Activated CD8-positive, alpha-beta memory T cell treated with anti-CD3 and anti-CD28 coated beads, Interleukin-2, amount 50 U/mL, for 48 hours (primary cell): ENCODE results near the gene ANKRD49.
A peak's percentile ranks its signal among the peaks of the same experiment; 100 is the strongest.
"Not testable (repeated sequence)": the region's sequence is repeated elsewhere in the genome, so short reads cannot be mapped to it uniquely, and the experiment has no call there.

Experiments
- DNase-seq: peaks from one replicate; pipeline ENCODE4 v3.0.0-alpha.2; 2020

Gene ANKRD49, protein sequence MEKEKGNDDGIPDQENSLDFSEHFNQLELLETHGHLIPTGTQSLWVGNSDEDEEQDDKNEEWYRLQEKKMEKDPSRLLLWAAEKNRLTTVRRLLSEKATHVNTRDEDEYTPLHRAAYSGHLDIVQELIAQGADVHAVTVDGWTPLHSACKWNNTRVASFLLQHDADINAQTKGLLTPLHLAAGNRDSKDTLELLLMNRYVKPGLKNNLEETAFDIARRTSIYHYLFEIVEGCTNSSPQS

DNA sequence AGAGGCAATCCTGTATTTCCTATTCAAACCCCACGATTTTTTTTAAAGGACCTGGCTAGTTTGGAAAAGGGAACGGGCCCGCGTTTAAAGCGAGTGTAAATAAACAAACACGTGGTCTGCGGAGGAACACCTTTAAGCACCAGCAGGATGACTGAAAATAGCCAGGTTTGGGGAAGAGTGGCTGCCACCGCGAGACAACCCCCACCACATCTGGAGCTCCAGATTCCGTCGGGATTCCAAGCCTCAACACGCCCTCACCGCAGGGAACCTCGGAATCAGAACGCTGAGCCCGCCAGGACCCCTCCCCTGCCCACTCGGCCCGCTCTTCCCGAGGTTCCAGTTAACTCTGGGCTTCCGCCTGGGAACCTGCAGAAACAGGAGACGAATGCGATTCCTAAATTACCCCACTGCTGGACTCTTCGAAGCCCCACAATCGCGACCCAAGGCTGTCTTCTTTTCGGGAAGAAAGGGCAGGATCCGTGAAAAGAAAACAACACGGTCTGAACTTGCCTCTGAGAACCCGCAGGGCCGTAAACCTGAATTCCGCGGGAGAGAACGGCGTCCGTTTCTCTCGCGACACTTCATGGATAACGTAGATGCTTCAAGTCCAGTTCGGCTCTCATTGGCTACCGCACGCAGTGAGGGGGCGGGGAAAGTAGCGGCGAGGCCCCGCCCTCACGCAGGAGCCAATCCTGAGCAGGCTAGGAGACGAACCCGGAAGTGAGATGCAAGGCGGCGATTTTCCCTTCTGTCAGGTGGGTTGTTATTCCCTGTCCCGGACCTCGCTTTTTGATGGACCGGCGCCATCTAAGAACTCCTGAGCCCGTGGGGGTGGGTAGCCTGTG, at the start of gene ANKRD49, which contains the start of gene MRE11:
ANKRD49 (plus strand) TSS at position 704 of the 845 bp plus-strand sequence. CDS start 2,710 bp downstream, outside the sequence.
MRE11 (minus strand) TSS at position 564 of the 845 bp plus-strand sequence. CDS start 1,043 bp downstream, outside the sequence.
- peak; percentile 94 for DNase-seq

DNA sequence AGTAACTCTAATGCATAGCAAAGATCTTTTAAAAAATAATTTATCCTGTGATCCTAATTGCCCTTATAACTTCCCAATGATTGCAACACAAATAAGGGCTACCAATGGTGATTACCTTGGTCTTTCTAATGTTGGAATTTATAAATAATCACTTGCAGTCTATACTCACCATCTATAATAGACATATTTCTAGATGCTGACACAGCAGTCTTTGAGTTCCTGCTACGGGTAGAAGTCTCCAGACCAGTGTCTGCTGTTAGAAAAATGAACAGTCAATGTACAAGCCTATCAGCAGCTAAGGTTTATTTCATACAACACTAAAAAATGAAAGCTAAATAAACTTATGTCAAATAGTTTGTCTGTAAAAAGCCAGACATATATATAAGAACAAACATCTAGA, 48.1 kb upstream of the ANKRD49 start:
- DNase-seq: no peak

DNA sequence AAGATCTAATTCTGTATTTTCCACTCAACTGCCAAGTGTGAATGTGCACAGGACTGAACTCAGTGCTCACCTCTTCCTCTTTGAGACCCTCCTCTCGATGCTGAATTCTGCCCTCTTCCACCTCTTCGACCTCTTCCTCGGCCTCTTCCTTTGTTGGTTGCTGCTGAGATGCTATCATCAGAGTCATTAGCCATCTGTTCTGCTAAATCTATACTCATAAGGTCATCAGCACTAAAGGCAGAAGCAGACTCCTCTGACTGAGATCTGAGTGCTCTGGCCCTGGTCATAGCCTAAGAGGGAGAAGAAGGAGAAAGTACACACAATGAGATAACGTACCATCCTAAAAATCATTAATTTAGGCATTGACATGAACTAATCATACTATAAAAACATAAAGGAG, 46.6 kb upstream of the ANKRD49 start:
- DNase-seq: no peak

DNA sequence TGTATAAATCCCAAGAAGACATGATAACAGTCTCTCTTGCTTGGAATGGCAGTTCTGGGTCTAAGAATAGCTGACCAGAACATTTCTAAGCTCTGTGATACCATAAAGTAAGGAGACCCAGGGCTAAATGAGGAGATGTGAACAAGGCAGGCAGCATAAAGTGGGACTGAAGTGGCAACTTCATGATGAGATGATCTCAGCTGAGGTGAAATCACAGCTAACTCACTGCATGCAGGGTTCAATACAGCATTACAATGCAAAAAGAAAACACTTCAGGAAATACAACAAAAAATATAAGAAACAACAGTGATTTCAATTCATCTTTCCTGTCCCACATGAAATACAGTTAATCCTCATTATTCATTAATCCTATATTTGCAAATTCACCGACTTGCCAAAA, 44.8 kb upstream of the ANKRD49 start:
- DNase-seq: no peak

DNA sequence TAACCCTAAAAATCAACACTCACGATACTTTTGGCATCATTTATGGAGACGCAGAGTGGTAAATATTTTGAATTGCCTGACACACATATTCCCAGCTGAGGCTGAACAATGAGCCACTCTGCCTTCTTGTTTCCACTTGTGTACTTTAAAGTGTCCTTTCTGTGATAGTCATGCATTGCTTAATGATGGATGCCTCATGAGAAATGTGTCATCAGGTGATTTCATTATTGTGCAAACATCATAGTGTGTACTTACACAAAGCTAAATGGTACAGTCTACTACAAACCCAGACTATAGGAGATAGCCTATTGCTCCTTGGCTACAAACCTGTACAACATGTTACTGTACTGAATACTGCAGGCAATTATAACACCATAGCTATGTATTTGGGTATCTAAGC, 44.3 kb upstream of the ANKRD49 start:
- no peak for DNase-seq

DNA sequence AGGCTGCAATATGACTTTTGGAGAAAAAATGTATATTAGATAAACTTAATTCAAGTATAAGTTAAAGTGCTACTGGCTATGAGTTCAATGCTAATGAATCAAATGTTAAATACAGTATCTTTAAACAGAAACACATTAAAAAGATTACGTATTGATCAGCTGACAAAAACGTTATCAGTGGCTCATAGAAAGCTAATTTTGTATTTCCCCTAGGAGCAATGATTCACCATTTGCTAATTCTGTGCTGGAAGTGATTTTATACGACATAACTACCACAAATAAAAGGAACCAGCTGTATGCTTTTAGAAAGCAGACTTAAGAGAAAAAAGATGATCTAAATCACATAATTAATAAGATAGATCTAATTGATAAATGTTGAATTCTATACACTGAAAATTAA, 43.7 kb upstream of the ANKRD49 start:
- DNase-seq: no peak

DNA sequence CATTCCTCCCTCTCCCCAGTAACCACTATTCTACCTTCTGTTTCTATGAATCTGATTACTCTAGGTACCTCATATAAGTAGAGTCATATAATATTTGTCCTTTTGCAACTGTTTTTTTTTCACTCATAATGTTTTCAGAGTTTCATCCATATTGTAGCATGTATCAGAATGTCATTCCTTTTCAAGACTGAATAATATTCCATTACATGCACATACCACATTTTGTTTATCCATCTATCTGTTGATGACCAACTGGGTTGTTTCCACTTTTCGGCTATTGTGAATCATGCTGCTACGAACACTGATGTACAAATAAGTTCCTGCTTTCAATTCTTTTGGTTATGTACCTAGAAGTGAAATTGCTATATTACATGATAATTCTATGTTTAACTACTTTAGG, 40.8 kb upstream of the ANKRD49 start:
- DNase-seq: no peak

DNA sequence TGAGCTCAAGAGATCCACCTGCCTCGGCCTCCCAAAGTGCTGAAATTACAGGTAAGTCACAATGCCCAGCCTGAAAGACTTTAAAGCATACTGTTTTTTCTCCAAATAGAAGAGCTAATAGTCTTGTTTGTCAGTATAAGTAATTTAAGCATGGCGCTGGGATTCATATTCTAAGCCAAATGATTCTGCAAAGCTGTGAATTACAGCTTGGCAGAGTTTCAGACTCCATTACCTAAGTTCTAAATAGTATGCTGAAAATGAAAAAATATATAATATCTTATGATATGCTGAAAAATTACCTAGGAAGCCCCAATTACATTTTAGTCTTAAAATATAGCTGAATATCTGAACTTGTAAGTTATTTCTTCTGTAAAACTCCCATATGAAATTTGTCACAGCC, 39.5 kb upstream of the ANKRD49 start:
- no peak for DNase-seq

DNA sequence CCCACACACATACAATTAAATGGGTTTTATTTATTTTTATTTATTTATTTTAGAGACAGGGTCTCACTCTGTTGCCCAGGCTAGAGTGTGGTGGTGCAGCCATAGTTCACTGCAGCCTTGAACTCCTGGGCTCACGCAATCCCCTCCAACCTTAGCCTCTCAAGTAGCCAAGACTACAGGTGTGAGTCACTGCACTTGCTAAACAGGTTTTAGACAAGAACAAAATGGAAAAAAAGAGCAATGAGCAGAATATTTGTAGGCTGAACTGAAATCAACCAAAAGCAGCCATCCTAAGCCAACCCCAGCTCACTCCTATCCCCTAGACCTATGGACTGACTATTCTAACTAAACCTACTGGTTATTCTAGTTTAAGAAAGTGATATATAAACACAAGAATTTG, 37.9 kb upstream of the ANKRD49 start:
- DNase-seq: no peak

DNA sequence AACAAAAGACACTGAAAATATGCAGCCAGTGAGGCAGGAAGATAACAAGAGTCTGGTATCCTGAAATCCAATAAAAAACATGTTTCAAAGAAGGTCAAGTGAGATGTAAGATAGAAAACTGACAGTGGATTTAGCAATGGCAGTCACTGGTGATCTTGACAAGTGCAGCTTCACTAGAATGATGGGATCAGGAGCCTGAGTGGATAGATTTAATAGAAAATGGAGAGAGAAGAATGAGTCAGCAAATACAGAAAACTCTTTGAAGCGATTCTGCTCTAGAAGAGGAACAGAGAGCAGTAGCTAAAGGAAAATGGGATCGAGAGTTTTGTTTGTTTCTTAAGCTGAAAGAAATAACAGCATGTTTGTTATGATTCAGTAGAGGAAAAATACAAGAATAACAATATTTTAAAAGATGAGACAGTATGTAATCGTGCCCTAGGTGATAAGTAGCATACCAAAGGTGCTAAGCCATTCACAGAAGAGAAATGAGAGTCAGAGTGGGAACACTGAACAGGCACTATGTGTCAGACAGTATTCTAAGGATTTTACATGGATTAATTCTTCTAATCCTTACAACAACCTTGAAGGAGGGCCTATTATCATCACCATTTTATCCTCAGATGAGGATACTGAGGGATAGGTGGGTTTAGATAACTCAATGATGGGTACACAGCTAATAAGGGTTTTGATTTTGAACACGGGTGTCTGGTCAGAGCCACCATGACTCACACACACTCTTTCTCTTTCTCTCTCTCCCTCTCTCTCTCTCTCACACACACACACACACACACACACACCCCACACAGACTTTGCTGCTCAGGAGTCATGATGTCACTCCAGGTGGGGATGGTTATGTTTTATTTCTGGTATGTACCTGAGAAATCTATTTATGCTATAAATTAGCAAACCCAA, 36.4 kb upstream of the ANKRD49 start:
- no peak for DNase-seq

DNA sequence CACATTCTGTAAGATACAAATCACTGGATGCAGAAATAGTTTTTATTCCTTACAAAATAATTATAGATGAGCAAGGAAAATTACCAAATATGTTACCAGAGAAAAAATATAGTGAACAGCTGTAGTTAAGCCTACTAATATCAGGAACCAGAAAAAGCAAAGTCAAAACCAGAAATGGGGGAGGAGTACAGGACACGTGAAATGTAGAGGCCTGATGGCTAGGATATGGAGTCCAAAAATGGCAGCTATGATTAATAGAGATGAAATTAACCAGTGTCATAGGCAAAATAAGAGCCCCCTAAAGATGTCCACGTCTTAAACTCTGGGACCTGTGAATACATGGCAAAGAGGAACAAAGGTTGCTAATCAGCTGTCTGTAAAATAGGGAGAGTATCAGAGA, 34.2 kb upstream of the ANKRD49 start:
- no peak for DNase-seq

DNA sequence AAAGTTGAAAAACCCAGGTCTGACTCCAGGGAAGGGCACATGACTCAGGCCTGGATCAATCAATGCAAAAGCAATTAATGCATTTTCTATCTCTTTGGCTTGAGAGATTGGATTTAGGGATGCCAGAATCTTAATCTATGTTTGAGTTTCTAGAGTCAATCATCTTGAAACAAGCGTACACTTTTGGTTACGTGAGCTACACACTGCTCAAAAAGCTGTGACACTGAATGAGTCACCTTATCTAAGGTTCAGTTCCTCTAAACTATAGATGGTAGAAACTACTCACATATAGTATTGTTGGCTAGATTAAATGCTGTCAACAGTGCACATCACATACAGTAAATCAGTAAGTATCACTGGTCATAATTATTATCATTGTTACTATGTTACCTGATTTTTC, 24.4 kb upstream of the ANKRD49 start:
- DNase-seq: no peak

DNA sequence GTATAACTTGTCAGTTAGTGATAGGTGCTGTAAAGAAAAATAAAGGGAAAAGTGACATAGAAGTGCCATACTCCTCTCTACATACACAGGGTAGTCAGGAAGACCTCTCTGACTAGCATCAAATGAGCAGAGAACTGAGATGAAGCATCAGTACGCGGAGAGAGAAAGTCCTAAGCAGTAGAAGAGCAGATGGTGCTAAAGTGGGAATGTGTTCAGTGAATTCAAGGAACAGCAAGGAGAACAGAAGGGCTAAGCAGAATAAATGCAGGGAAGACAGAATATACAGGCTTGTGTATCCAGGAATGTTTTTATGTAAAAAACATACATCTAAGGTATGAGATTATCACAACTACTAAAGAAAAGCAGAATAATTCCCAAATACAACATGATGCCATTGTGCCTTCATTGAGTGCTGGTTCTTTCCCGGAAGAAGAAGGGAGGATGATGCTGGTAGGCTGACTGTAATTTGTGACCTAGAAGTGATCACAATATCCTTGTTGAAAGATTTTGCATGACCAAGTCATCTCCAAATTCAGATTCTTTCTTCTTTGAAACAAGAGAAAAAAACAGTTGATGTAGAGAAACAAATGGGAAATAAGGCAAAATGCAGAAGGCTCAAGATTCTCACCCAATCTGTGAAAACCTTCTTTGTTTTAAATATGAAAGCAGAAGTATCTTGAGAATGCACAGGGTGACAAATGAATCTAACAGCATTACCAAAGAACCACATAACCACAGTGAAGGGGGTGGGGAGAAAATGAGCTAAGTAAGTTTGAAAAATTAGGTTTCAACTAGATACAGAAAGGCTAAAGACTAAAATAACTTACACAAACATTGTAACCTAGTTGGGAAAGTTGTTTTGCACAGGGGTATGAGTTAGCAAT, 20.6 kb upstream of the ANKRD49 start:
- DNase-seq: no peak

DNA sequence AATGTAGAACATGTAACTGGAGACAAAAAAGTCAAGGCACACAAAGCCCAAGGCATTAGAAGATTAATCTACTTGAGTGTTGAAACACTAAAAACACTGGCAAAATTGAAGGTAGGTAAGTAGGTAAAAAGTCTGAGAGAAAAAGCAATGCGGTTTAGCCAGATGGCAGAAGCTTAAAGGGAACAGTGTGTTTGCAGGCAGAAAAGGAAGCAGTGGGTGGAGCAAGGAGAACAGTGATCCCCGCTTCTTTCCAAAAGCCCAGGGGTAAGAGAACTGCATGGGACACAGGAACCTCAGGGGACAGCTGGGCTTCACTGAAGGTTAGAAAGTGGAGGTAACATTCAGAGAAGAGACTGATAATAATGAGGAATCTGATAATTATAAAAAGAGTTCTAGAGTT, 16.2 kb upstream of the ANKRD49 start:
- no peak for DNase-seq

DNA sequence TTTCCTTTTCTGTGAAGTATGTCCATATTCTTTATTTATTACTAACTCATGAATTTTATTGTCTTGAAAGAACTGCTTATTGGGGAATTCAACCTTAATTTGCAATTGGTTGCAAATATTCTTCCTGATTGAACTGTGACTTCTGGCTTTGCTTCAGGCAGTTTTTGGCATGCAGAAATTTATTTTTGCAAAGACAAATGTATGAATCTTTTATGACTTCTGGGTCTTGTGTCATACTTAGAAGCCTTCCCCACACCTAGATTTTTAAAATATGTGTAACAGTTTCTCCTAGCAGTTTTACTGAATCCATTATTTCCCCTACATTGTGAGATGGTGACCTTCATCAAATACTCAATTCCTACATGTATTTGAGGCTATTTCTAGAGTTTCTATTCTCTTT, 12.4 kb upstream of the ANKRD49 start:
- no peak for DNase-seq

DNA sequence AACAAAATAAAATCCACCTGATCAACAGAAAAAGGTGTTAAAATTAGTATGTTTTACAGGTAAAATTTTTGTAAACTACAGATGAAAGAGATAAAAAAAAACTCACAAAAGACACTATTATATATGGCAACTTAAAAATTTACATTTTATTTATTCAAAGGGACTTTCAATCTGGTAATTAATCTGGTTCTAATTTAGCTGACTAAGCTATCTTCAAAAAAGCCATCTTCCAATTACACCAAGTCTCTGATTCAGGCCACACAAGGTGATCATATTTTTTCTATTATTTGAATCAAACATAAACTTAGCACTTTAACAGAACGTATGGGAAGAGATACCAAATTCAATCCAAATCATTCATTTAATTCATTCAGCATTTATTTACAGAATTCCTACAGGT, 7.7 kb upstream of the ANKRD49 start:
- no peak for DNase-seq

DNA sequence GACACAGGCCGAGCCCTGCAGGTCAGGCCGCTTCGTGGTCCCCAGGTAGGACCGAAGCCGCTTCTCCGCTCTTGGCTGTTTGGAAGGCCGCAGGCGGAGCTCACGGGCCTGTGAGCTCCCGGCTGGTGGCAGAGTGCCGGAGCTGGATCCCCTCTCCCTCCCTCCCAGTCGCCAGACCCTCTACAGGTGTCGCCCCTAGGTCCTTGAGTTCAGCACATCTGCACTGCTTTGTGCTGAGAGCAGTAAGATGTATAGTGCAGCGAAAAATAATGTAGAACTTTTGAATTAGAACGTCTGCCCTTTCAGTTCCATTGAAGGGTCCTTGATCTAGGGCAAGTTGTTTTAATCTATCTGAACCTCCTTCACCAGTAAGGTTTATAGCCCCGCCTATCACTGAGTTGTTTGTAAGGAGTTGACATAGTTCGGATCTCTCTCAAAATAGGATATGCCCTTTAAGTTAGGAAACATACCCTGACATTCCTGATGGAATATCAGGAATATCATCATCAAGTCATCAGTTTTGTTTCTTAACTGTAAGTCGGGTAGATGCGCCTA, 419 bp downstream of the ANKRD49 start:
- no peak for DNase-seq

DNA sequence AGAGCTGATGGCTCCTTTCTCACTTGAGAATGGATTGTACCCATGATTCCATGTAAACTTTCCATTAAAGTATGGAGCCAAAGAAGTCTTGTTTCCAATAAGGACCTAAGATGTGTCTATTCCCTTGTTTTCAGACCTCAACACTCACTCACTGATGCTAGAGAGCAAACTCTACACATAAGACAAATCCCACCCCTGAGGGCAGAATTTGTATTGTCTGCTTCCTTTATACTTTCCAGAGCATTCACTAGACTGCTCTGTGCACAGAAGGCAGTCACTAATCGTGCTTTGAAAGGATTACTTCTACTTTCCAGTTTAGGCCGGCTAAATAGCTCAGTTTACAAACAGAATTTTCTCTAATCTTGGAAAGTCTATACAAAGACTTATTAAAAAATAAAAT, 6.4 kb downstream of the ANKRD49 start:
- DNase-seq: no peak

DNA sequence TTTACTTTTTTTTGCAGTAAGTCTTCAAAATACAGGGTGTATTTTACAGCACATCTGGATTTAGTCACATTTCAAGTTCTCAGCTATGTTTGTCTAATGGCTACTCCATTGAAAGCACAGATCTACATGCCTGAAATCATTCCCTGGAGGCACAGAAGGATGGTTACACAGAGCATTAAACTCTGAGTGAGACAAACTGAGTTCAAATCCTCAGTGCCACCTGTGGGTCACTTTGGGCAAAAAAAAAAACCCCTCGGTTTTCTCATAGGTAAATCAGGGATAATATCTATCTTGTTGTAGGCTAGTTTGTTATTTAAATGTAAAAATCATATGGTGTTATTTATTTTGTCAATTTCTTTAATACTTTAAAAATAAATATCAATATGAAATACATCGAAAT, 7.7 kb downstream of the ANKRD49 start:
- no peak for DNase-seq

DNA sequence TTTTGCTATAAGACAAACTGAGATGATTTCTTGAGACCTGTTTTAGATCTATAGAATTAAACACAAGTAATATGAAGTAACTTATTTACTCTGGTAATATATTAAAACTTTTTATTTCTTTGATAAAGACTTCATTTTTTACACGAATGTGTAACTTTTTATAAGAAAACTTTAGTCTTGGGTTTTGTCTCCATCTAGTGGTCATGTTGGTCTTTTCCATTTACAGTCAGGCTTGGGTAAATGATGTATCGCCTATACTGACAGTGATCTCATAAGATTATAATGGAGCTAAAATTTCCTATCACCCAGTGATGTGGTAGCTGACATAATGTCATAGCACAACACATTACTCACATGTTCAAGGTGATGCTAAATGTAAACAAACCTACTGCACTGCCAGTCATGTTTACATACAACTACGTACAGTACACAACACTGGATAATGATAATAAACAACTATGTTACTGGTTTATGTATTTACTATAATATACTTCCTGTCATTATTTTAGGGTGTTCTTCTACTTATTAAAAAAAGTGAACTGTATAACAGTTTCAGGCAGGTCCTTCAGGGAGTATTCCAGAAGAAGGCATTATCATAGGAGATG, 11.0 kb downstream of the ANKRD49 start:
- no peak for DNase-seq

DNA sequence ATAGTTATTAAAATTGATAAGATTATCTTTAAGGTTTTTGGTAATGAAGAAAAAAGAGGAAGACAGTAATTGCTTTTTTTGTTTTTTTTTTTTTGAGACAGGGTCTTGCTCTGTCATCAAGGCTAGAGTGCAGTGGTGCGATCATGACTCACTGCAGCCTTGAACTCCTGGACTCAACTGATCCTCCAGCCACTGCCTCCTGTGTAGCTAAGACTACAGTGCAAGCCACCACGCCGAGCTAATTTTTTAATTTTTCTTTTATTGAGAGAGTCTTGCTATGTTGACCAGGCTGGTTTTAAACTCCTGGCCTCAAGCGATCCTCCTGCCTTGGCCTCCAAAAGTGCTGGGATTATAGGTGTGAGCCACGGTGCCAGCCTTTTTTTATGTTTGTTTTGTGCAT, 12.7 kb downstream of the ANKRD49 start:
- not testable (repeated sequence) for DNase-seq

DNA sequence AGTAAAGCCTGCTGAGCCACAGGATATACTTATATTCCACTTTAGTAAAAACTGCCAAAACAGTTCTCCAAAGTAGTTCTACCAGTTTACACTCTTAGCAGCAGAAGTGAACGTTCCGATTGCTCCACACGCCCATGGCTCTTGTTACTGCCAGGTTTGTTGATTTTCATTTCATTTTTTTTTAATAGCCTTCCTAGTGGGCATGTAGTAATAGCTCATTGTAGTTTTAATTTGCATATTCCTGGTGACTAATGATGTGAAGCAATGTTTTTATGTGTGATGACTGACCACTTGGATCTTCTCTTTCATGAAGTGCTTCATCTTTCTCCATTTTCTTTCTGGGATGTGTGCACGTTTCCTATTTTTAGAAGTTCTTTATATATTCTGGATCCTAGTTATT, 13.7 kb downstream of the ANKRD49 start:
- DNase-seq: no peak
